ENCODE measurements around the gene FAM83E.
"Not testable (repeated sequence)": the region's sequence is repeated elsewhere in the genome, so short reads cannot be mapped to it uniquely, and the experiment has no call there.

FAM83E gene

GRCh38 chr19:48611872-48612271, 3.0 kb downstream of the FAM83E start:
- DNase-seq (ENCODE audit: low spot score): no peak

GRCh38 chr19:48609571-48610108, 5.2 kb downstream of the FAM83E start:
- DNase-seq (ENCODE audit: low spot score): no peak

GRCh38 chr19:48608798-48609263, 6.0 kb downstream of the FAM83E start:
- DNase-seq (ENCODE audit: low spot score): peak; percentile 87

- no peak for DNase-seq (ENCODE audit: low spot score)
Measured at GRCh38 chr19:48607359-48607755, 7.5 kb downstream of the FAM83E start.

GRCh38 chr19:48606463-48607358, 8.2 kb downstream of the FAM83E start, which contains the start of gene SPACA4:
Gene SPACA4, plus strand, starts transcription at chr19:48606742. Its CDS starts 237 bp downstream, at chr19:48606979.
- DNase-seq (ENCODE audit: low spot score): no peak

- no peak for DNase-seq (ENCODE audit: low spot score)
Measured at GRCh38 chr19:48603850-48604249, 11.0 kb downstream of the FAM83E start.

GRCh38 chr19:48603449-48603848, 11.4 kb downstream of the FAM83E start:
- DNase-seq (ENCODE audit: low spot score): no peak

- no peak for DNase-seq (ENCODE audit: low spot score)
Measured at GRCh38 chr19:48603001-48603400, 11.9 kb downstream of the FAM83E start.

GRCh38 chr19:48600679-48601417, 14.0 kb downstream of the FAM83E start:
- DNase-seq (ENCODE audit: low spot score): no peak

GRCh38 chr19:48598996-48599700, 15.7 kb downstream of the FAM83E start:
- DNase-seq (ENCODE audit: low spot score): no peak

- no peak for DNase-seq (ENCODE audit: low spot score)
Measured at GRCh38 chr19:48596679-48597465, 18.0 kb downstream of the FAM83E start.

GRCh38 chr19:48596237-48596636, 18.6 kb downstream of the FAM83E start:
- DNase-seq (ENCODE audit: low spot score): no peak

- DNase-seq (ENCODE audit: low spot score): no peak
Measured at GRCh38 chr19:48595833-48596232, 19.0 kb downstream of the FAM83E start.

GRCh38 chr19:48595171-48595570, 19.7 kb downstream of the FAM83E start:
- no peak for DNase-seq (ENCODE audit: low spot score)

GRCh38 chr19:48591021-48591420, 23.9 kb downstream of the FAM83E start:
- DNase-seq (ENCODE audit: low spot score): no peak

- peak; percentile 88 for DNase-seq (ENCODE audit: low spot score)
Measured at GRCh38 chr19:48588670-48589401, 26.0 kb downstream of the FAM83E start.

- DNase-seq (ENCODE audit: low spot score): no peak
Measured at GRCh38 chr19:48587387-48587786, 27.5 kb downstream of the FAM83E start.

- DNase-seq (ENCODE audit: low spot score): no peak
Measured at GRCh38 chr19:48582168-48582567, 32.7 kb downstream of the FAM83E start.

GRCh38 chr19:48578891-48579290, 36.0 kb downstream of the FAM83E start:
- DNase-seq (ENCODE audit: low spot score): no peak

GRCh38 chr19:48577908-48578307, 37.0 kb downstream of the FAM83E start:
- not testable (repeated sequence) for DNase-seq (ENCODE audit: low spot score)
